Loucy (cell line): ENCODE results near the gene SPATA32.

Experiments
- EZH2phosphoT487 ChIP-seq: fragments of 200-600 bp; IDR thresholded peaks from 2 replicates; pipeline ENCODE4 v1.6.1; 2018; ENCODE audit warnings: antibody characterized with exemption, mild to moderate bottlenecking, moderate library complexity, borderline replicate concordance
- TF ChIP-seq, protein P1 (sequence below): fragments of 200-600 bp; sonication (generic); conservative IDR thresholded peaks from 2 replicates; pipeline ENCODE4 v1.5.1; 2014; ENCODE audit warnings: mild to moderate bottlenecking, antibody characterized with exemption, low read length

DNA sequence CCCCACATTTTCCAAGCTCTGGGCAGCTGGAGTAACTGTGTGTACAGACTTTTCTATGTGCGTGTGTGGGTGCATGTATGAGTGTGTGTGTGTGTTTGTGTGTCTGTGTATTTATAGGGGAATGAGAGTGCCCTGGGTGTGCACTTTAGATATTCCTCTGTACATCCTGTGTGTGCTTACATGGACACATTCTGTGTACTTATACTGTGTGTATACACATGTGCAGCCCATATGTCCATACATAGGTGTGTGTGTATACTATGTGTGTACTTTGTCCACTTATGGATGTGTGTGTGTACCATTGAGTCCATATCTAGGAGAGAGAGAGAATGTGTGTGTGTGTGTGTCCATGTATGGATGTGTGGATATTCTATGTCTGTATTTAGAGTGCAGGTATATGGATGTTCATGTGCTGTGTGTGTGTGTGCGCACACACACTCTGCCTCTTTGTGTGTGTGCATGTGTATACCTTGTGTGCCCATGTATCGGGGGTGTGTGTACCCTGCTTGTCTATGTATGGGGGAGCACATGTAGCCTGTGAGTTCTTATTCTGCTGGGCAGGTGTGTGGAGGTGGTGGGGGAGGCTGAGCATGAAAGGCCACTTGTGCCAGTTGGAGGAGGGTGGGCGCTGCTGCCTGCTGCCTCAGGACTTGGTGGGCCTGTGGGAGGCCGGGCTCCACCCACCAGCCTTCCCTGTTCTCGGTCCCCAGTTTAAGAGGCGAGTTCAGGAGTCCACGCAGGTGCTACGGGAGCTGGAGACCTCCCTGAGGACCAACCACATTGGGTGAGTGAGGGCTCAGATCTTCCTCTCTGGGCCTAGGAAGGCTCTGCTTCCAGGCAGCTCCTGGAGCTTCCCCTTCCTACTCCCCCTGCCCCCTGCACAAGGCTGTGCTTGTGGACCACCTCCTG lies 29.1 kb downstream of the SPATA32 start:
- TF ChIP-seq, protein P1, sequence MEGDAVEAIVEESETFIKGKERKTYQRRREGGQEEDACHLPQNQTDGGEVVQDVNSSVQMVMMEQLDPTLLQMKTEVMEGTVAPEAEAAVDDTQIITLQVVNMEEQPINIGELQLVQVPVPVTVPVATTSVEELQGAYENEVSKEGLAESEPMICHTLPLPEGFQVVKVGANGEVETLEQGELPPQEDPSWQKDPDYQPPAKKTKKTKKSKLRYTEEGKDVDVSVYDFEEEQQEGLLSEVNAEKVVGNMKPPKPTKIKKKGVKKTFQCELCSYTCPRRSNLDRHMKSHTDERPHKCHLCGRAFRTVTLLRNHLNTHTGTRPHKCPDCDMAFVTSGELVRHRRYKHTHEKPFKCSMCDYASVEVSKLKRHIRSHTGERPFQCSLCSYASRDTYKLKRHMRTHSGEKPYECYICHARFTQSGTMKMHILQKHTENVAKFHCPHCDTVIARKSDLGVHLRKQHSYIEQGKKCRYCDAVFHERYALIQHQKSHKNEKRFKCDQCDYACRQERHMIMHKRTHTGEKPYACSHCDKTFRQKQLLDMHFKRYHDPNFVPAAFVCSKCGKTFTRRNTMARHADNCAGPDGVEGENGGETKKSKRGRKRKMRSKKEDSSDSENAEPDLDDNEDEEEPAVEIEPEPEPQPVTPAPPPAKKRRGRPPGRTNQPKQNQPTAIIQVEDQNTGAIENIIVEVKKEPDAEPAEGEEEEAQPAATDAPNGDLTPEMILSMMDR = no peak
- no peak for TF ChIP-seq EZH2phosphoT487
